Measurements from ENCODE around the gene LSM7. TPM values are rescaled to one million over a fixed set of nuclear protein-coding genes. Genes with fewer than 3 reads are reported as not detected.
"Not testable (repeated sequence)": the region's sequence is repeated elsewhere in the genome, so short reads cannot be mapped to it uniquely, and the experiment has no call there.

Gene LSM7
- total RNA-seq, 2 experiments from 2014 or later: 110 to 115 TPM

GRCh38 chr19:2288338-2288817 lies 40.0 kb downstream of the LSM7 start:
- Mint-ChIP-seq H3K4me3 (peak overlapping the region; percentile 83), H3K36me3 (ENCODE audit: low read depth) (peaks cover 11% of the 10 kb centered on the region), H3K27ac (peak overlapping the region; percentile 94), H3K9me3 (no peaks in the 10 kb centered on the region), H3K4me1 (peaks cover 28% of the 10 kb centered on the region), H3K27me3 (peaks cover 4% of the 10 kb centered on the region)
- no peak for DNase-seq
- ChIA-PET POLR2A (interaction anchor here (0.7 to 3.0 kb wide), 11 partner anchors 9 to 139 kb away, joined by 3 to 17 read pairs (median 5); partner anchors contain the start of genes LSM7, PLEKHJ1, SPPL2B and TIMM13), CTCF (interaction anchor here (0.7 to 1.4 kb wide), 8 partner anchors 11 to 325 kb away, joined by 3 to 8 read pairs (median 4); partner anchors contain the start of gene TIMM13)

DNA sequence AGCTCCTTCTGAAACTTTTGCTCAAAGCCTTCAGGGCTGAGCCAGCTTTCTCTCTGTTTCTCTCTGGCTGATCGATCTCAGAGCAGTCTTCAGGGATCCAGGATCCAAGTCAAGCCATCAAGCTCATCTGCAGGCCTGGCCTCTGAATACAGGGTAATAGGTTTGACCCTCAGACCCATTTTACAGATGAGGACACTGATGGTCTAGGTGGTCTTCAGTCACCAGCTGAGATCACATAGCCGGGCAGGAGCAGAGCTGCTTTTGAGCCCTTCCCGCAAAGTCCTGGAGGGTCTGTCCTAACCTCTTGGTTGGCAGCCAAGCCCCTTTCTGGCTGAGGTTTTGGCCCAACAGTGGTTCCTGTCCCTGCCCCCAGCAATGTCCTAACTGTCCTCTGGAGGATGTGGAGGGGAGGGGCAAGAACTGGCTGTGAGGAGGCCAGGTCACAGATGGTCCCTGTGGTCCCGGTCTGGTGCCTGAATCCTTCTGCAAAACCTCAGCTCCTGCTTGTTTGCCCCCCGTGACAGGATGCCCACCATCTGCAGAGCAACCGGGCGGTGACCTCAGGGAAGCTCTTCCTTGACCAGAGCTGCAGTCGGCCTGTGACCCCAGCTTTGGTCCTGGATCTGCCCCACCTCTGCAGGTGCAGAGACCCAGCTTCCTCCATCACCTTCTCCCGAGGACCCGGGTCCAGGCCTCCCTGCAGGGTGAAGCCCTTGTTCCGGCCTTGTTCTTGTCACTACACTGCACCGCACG lies 40.6 kb downstream of the LSM7 start:
- POLR2A ChIA-PET: interaction anchor here (0.9 to 3.0 kb wide), 5 partner anchors 9 to 40 kb away, joined by 3 to 17 read pairs (median 7); partner anchors contain the start of genes LSM7 and SPPL2B
- H3K27me3 Mint-ChIP-seq: peaks cover 7% of the 10 kb centered on the region
- H3K9me3 Mint-ChIP-seq: no peaks in the 10 kb centered on the region
- no peak overlapping the region for H3K4me3 Mint-ChIP-seq
- peaks cover 30% of the 10 kb centered on the region for H3K4me1 Mint-ChIP-seq
- peaks cover 8% of the 10 kb centered on the region for H3K36me3 Mint-ChIP-seq (ENCODE audit: low read depth)
- no peak overlapping the region for H3K27ac Mint-ChIP-seq
- CTCF ChIA-PET: interaction anchor here (0.7 to 1.4 kb wide), 3 partner anchors 14 to 326 kb away, joined by 3 to 8 read pairs (median 3); no protein-coding TSS in a partner anchor
- no peak for DNase-seq

- CTCF ChIA-PET: no interaction called here
- H3K27ac Mint-ChIP-seq: no peak overlapping the region
These were observed 41.8 kb downstream of the LSM7 start for GRCh38 chr19:2286402-2287140.

DNA sequence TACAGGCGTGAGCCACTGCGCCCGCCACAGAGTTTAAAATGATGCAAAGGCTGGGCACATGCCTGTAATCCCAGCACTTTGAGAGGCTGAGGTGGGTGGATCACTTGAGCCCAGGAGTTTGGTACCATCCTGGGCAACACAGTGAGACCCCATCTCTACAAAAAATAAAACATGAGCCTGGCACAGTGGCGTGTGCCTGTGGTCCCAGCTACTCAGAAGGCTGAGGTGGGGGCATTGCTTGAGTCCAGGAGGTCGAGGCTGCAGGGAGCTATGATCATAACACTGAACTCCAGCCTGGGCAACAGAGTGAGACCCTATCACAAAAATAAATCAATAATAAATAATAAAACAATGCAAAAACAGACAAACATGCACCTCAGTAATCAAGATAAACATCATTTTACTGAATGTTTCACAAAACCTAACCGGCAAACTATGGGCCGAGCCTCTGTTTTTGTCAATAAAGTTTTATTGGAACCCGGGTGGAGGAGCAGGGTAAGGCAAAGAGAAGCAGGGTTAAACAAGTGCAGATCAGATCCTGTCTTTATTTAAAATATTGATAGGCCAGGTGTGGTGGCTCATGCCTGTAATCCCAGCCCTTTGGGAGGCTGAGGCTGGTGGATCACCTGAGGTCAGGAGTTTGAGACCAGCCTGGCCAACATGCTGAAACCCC lies 44.4 kb downstream of the LSM7 start:
- H3K4me1 Mint-ChIP-seq: peaks cover 24% of the 10 kb centered on the region
- H3K9me3 Mint-ChIP-seq: no peaks in the 10 kb centered on the region
- peaks cover 9% of the 10 kb centered on the region for H3K27me3 Mint-ChIP-seq
- ChIA-PET POLR2A (interaction anchor here (0.9 to 1.7 kb wide), 2 partner anchors 14 to 44 kb away, joined by 3 to 5 read pairs; no protein-coding TSS in a partner anchor), CTCF (no interaction called here)
- no peaks in the 10 kb centered on the region for H3K36me3 Mint-ChIP-seq (ENCODE audit: low read depth)
- H3K27ac Mint-ChIP-seq: no peak overlapping the region
- DNase-seq: no peak
- H3K4me3 Mint-ChIP-seq: no peak overlapping the region

More at GRCh38 chr19:2286402-2287140, 41.8 kb downstream of the LSM7 start:
- peaks cover 10% of the 10 kb centered on the region for H3K27me3 Mint-ChIP-seq
- peaks cover 4% of the 10 kb centered on the region for H3K36me3 Mint-ChIP-seq (ENCODE audit: low read depth)
- POLR2A ChIA-PET: interaction anchor here (0.9 to 3.0 kb wide), 4 partner anchors 8 to 41 kb away, joined by 3 to 14 read pairs (median 5); partner anchors contain the start of genes LSM7 and SPPL2B
- no peak for DNase-seq
- no peaks in the 10 kb centered on the region for H3K9me3 Mint-ChIP-seq
- peaks cover 38% of the 10 kb centered on the region for H3K4me1 Mint-ChIP-seq
- H3K4me3 Mint-ChIP-seq: no peak overlapping the region

GRCh38 chr19:2282862-2283237 lies 45.5 kb downstream of the LSM7 start:
- no peaks in the 10 kb centered on the region for H3K9me3 Mint-ChIP-seq
- peaks cover 6% of the 10 kb centered on the region for H3K27me3 Mint-ChIP-seq
- peak overlapping the region; percentile 15 for H3K4me3 Mint-ChIP-seq
- no peaks in the 10 kb centered on the region for H3K36me3 Mint-ChIP-seq (ENCODE audit: low read depth)
- POLR2A ChIA-PET: interaction anchor here (0.9 to 1.7 kb wide), 2 partner anchors 13 to 43 kb away, joined by 3 to 5 read pairs; no protein-coding TSS in a partner anchor
- DNase-seq: no peak
- CTCF ChIA-PET: no interaction called here
- H3K4me1 Mint-ChIP-seq: peaks cover 15% of the 10 kb centered on the region
- no peak overlapping the region for H3K27ac Mint-ChIP-seq

GRCh38 chr19:2282062-2282861 lies 46.1 kb downstream of the LSM7 start, which contains the start of gene PEAK3:
Gene PEAK3 (minus strand): TSS chr19:2282175. CDS start chr19:2280931, 1,244 bp downstream.
- H3K36me3 Mint-ChIP-seq (ENCODE audit: low read depth): peaks cover under 1% of the 10 kb centered on the region
- peak; percentile 65 for DNase-seq
- peaks cover 15% of the 10 kb centered on the region for H3K4me1 Mint-ChIP-seq
- peak within 1 kb of the TSS; percentile 56 for H3K4me3 Mint-ChIP-seq
- POLR2A ChIA-PET: interaction anchor here (0.8 to 1.7 kb wide), 3 partner anchors 24 to 45 kb away, joined by 3 to 5 read pairs (median 3); no protein-coding TSS in a partner anchor
- peaks cover 6% of the 10 kb centered on the region for H3K27me3 Mint-ChIP-seq
- H3K27ac Mint-ChIP-seq: peak within 1 kb of the TSS; percentile 44
- CTCF ChIA-PET: no interaction called here
- no peaks in the 10 kb centered on the region for H3K9me3 Mint-ChIP-seq

GRCh38 chr19:2281265-2282061 lies 46.9 kb downstream of the LSM7 start:
- CTCF ChIA-PET: not testable (repeated sequence)

GRCh38 chr19:2280633-2281264 lies 47.6 kb downstream of the LSM7 start:
- ChIA-PET CTCF (no interaction called here), POLR2A (interaction anchor here (2.1 to 4.4 kb wide), 2 partner anchors 8 to 11 kb away, joined by 6 to 14 read pairs; no protein-coding TSS in a partner anchor)
- peaks cover 19% of the 10 kb centered on the region for H3K4me1 Mint-ChIP-seq
- no peak overlapping the region for H3K4me3 Mint-ChIP-seq
- H3K27ac Mint-ChIP-seq: no peak overlapping the region
- H3K9me3 Mint-ChIP-seq: no peaks in the 10 kb centered on the region
- H3K27me3 Mint-ChIP-seq: peaks cover 6% of the 10 kb centered on the region
- H3K36me3 Mint-ChIP-seq (ENCODE audit: low read depth): peaks cover 5% of the 10 kb centered on the region
- DNase-seq: no peak

More at GRCh38 chr19:2281265-2282061, 46.9 kb downstream of the LSM7 start:
- DNase-seq; H3K27me3 Mint-ChIP-seq; H3K9me3 Mint-ChIP-seq; H3K36me3 Mint-ChIP-seq (ENCODE audit: low read depth): not testable (repeated sequence)
- Mint-ChIP-seq H3K4me1 (peaks cover 19% of the 10 kb centered on the region), H3K4me3 (peak overlapping the region; percentile 56), H3K27ac (peak overlapping the region; percentile 44)
- POLR2A ChIA-PET: interaction anchor here (0.8 to 4.4 kb wide), 3 partner anchors 7 to 46 kb away, joined by 3 to 14 read pairs (median 3); no protein-coding TSS in a partner anchor

- no peak overlapping the region for H3K27ac Mint-ChIP-seq
- peaks cover 32% of the 10 kb centered on the region for H3K4me1 Mint-ChIP-seq
- H3K9me3 Mint-ChIP-seq: no peaks in the 10 kb centered on the region
- CTCF ChIA-PET: no interaction called here
- no peak overlapping the region for H3K4me3 Mint-ChIP-seq
- peaks cover 17% of the 10 kb centered on the region for H3K36me3 Mint-ChIP-seq (ENCODE audit: low read depth)
- POLR2A ChIA-PET: interaction anchor here (2.1 to 4.4 kb wide), 2 partner anchors 9 to 10 kb away, joined by 6 to 14 read pairs; no protein-coding TSS in a partner anchor
- H3K27me3 Mint-ChIP-seq: peaks cover 6% of the 10 kb centered on the region
- no peak for DNase-seq
These were observed 49.8 kb downstream of the LSM7 start for GRCh38 chr19:2278459-2279158.

DNA sequence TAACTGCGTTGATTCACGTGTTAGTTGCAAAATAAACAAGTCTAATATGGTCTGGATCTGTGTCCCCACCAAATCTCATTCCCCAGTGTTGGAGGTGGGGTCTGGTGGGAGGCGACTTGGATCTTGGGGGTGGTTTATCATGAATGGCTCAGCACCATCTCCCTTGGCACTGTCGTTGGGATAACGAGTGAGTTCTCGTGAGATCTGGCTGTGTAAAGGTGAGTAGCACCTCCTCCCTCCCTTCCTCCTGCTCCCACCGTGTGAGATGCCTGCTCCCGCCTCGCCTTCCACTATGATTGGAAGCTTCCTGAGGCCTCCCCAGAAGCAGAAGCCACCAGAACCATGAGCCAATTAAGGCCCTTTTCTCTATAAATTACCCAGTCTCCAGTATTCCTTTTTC lies 51.2 kb downstream of the LSM7 start:
- POLR2A ChIA-PET: interaction anchor here (0.6 to 4.4 kb wide), 3 partner anchors 11 to 178 kb away, joined by 3 to 14 read pairs (median 3); no protein-coding TSS in a partner anchor
- peaks cover 26% of the 10 kb centered on the region for H3K36me3 Mint-ChIP-seq (ENCODE audit: low read depth)

More for the DNA sequence above, 51.2 kb downstream of the LSM7 start:
- H3K4me1 Mint-ChIP-seq: peaks cover 35% of the 10 kb centered on the region
- no peaks in the 10 kb centered on the region for H3K27me3 Mint-ChIP-seq
- no peak overlapping the region for H3K4me3 Mint-ChIP-seq
- H3K27ac Mint-ChIP-seq: no peak overlapping the region
- CTCF ChIA-PET: interaction anchor here (0.8 kb wide), 1 partner anchor 12 kb away, joined by 3 read pairs; no protein-coding TSS in a partner anchor
- no peak for DNase-seq
- H3K9me3 Mint-ChIP-seq: no peaks in the 10 kb centered on the region

Measured in activated CD4-positive, alpha-beta memory T cell treated with anti-CD3 and anti-CD28 coated beads, Interleukin-2, amount 10 ng/mL, durations not matched to agents 7 days and 5 days (primary cell).